K562 (cell line): ENCODE measurements around the gene PLEKHN1. TPM values are rescaled to one million over a fixed set of nuclear protein-coding genes. Genes with fewer than 3 reads are reported as not detected.

Experiments
- ATF7 ChIP-seq: fragments of 450-650 bp; IDR thresholded peaks from 2 replicates; pipeline ENCODE4 v1.7.1; 2014; ENCODE audit warnings: mild to moderate bottlenecking, moderate library complexity
- CBFA2T3 ChIP-seq: fragments of 450-650 bp; IDR thresholded peaks from 2 replicates; pipeline ENCODE4 v1.6.1; 2017
- CHD4 ChIP-seq: fragments of 200-600 bp; sonication (generic); IDR thresholded peaks from 3 replicates; pipeline ENCODE4 v1.6.1; 2012; ENCODE audit warnings: low read depth, mild to moderate bottlenecking, mixed read lengths, low read length, inconsistent platforms; ENCODE audit not compliant: insufficient read depth, insufficient replicate concordance, poor library complexity, severe bottlenecking
- E2F3 ChIP-seq: fragments of 250-450 bp; sonication (Bioruptor Pico); IDR thresholded peaks from 2 replicates; pipeline ENCODE4 v1.4.0; 2020; ENCODE audit warnings: mild to moderate bottlenecking
- E2F4 ChIP-seq: sonication (generic); formaldehyde crosslinking; IDR thresholded peaks from 2 replicates; pipeline ENCODE4 v1.8.0; 2022; ENCODE audit warnings: mild to moderate bottlenecking, low read depth, missing genetic modification reagents
- ELF2 ChIP-seq: fragments of 250-450 bp; sonication (Bioruptor Pico); IDR thresholded peaks from 2 replicates; pipeline ENCODE4 v1.5.0; 2021; ENCODE audit warnings: mild to moderate bottlenecking
- LEF1 ChIP-seq: fragments of 450-650 bp; IDR thresholded peaks from 2 replicates; pipeline ENCODE4 v1.6.1; 2016; ENCODE audit warnings: mild to moderate bottlenecking
- MAFK ChIP-seq: IDR thresholded peaks from 2 replicates; pipeline ENCODE4 v1.6.1; 2011; ENCODE audit warnings: low read length, improper control_type of control experiment
- MEIS2 ChIP-seq: fragments of 450-650 bp; IDR thresholded peaks from 2 replicates; pipeline ENCODE4 v1.6.1; 2014; ENCODE audit warnings: mild to moderate bottlenecking; ENCODE audit not compliant: partially characterized antibody
- MYNN ChIP-seq, 2 experiments: sonication (generic); formaldehyde crosslinking in 1 of 2; IDR thresholded peaks; 2 replicates each; pipeline versions ENCODE4 v1.5.0 to v1.6.1; 2016 to 2020; ENCODE audit warnings: antibody characterized with exemption in 1 of 2, missing genetic modification reagents in 1 of 2
- NR2C1 ChIP-seq, 2 experiments: fragments of 450-650 bp; IDR thresholded peaks; 2 replicates each; pipeline ENCODE4 v1.6.1; 2017; ENCODE audit warnings: mild to moderate bottlenecking in 2 of 2, antibody characterized with exemption in 1 of 2, inconsistent platforms in 1 of 2, missing compliant biosample characterization in 1 of 2, missing genetic modification characterization in 1 of 2
- PHTF2 ChIP-seq: fragments of 250-450 bp; sonication (Bioruptor Pico); IDR thresholded peaks from 2 replicates; pipeline ENCODE4 v1.5.0; 2021; ENCODE audit warnings: mild to moderate bottlenecking
- POLR3A ChIP-seq: IDR thresholded peaks from 2 replicates; pipeline ENCODE4 v1.6.1; 2011; ENCODE audit warnings: borderline replicate concordance, mild to moderate bottlenecking, moderate library complexity; ENCODE audit not compliant: insufficient read length, insufficient read depth; ENCODE audit errors: extremely low read depth
- PPARD ChIP-seq: fragments of 250-450 bp; sonication (Bioruptor Pico); IDR thresholded peaks from 2 replicates; pipeline ENCODE4 v1.8.0; 2022; ENCODE audit warnings: inconsistent platforms, mild to moderate bottlenecking, moderate library complexity
- PRPF4 ChIP-seq: fragments of 200-400 bp; formaldehyde crosslinking; IDR thresholded peaks from one replicate; pipeline ENCODE4 v1.6.1; 2017; ENCODE audit warnings: low read length, low read depth, mild to moderate bottlenecking; ENCODE audit not compliant: insufficient read depth, poor library complexity, severe bottlenecking
- PYGO2 ChIP-seq: fragments of 450-650 bp; IDR thresholded peaks from 2 replicates; pipeline ENCODE4 v1.6.1; 2016; ENCODE audit warnings: mild to moderate bottlenecking, missing genetic modification characterization, moderate library complexity, missing compliant biosample characterization
- SMAD3 ChIP-seq: fragments of 450-650 bp; formaldehyde crosslinking; conservative IDR thresholded peaks from 2 replicates; pipeline ENCODE4 v1.4.0; 2020; ENCODE audit warnings: mild to moderate bottlenecking
- SMARCB1 ChIP-seq: IDR thresholded peaks from 2 replicates; pipeline ENCODE4 v1.6.1; 2011; ENCODE audit warnings: improper control_type of control experiment, low read depth; ENCODE audit not compliant: insufficient read length
- THAP7 ChIP-seq: fragments of 250-450 bp; sonication (Bioruptor Pico); IDR thresholded peaks from 2 replicates; pipeline ENCODE4 v1.5.0; 2021
- ZNF197 ChIP-seq: fragments of 200-800 bp; sonication (Bioruptor generic); IDR thresholded peaks from 2 replicates; pipeline ENCODE4 v1.6.1; 2016; ENCODE audit warnings: low read depth, missing genetic modification characterization, missing compliant biosample characterization
- ZNF354B ChIP-seq: fragments of 250-450 bp; sonication (Bioruptor Pico); IDR thresholded peaks from 2 replicates; pipeline ENCODE4 v1.4.0; 2020
- ZNF655 ChIP-seq: fragments of 250-450 bp; sonication (Bioruptor Pico); IDR thresholded peaks from 2 replicates; pipeline ENCODE4 v1.5.0; 2021
- ZNF695 ChIP-seq: fragments of 450-650 bp; formaldehyde crosslinking; IDR thresholded peaks from 2 replicates; pipeline ENCODE4 v1.4.0; 2020; ENCODE audit warnings: mild to moderate bottlenecking, moderate library complexity
- polyA plus RNA-seq, 8 experiments: library from polyadenylated mRNA; depleted of rRNA in 4 of 8; stranded (reverse) in 5 of 8; unstranded in 3 of 8; fragments of >200 nt; fragmentation: Nextera tagmentation in 2 of 8; fragmentation: Illumina TruSeq in 1 of 8; extraction: Ambion mirVana in 2 of 8; extraction: Trizol in 1 of 8; gene quantifications; 2 replicates each; pipeline versions ENCODE4 v1.2.1 to v1.2.3, GENCODE V29; 2011 to 2014; ENCODE audit warnings: inconsistent platforms in 1 of 8, missing spikeins in 1 of 8
- total RNA-seq, 7 experiments: library from RNA; depleted of rRNA in 6 of 7; stranded (reverse); fragments of >200 nt in 6 of 7; fragmentation: Illumina TruSeq in 2 of 7; extraction: Trizol in 2 of 7; gene quantifications; 2 replicates each; pipeline versions ENCODE4 v1.2.1 to v1.2.3, GENCODE V29; 2011 to 2021; ENCODE audit warnings: low replicate concordance in 1 of 7
- TF ChIP-seq, protein P1 (sequence below), 2 experiments: IDR thresholded peaks; 2 replicates each; pipeline ENCODE4 v1.6.1; 2011; ENCODE audit warnings: borderline replicate concordance in 1 of 2, control low read depth in 1 of 2, low read depth in 1 of 2, low read length in 1 of 2, mild to moderate bottlenecking in 1 of 2, mixed read lengths in 1 of 2, moderate library complexity in 1 of 2; ENCODE audit not compliant: insufficient read depth in 1 of 2, insufficient read length in 1 of 2, poor library complexity in 1 of 2, severe bottlenecking in 1 of 2; ENCODE audit errors: extremely low read depth in 1 of 2

Gene PLEKHN1
- total and polyA plus RNA-seq, 9 of the 15 experiments (the other 6 are each of a cell fraction or from before 2014, with no cell fraction given), result 0.07 to 1.5 (median 0.13) TPM; not detected in 2

- TF ChIP-seq MAFK (no peak), SMAD3 (CRISPR knock-in tag) (no peak), CHD4 (no peak), ELF2 (CRISPR knock-in tag) (no peak), E2F3 (CRISPR knock-in tag) (no peak), ZNF354B (no peak), SMARCB1 (no peak), MEIS2 (peak; percentile 97), ZNF695 (no peak), LEF1 (peak; percentile 74; the same call in 1 of the 2 replicates), THAP7 (CRISPR knock-in tag) (no peak), MYNN (IDR thresholded peaks at IDR 0.05) (no peak), MYNN (CRISPR knock-in tag; IDR thresholded peaks at IDR 0.05) (no peak), PHTF2 (CRISPR knock-in tag) (no peak), E2F4 (no peak), NR2C1 (IDR thresholded peaks at IDR 0.05) (no peak), NR2C1 (tag; IDR thresholded peaks at IDR 0.05) (no peak), ATF7 (peak; percentile 86), PRPF4 (no peak), ZNF655 (CRISPR knock-in tag) (no peak), PYGO2 (tag) (no peak), ZNF197 (CRISPR knock-in tag) (no peak), CBFA2T3 (peak; percentile 66), POLR3A (no peak), PPARD (CRISPR knock-in tag) (no peak)
- TF ChIP-seq, protein P1, sequence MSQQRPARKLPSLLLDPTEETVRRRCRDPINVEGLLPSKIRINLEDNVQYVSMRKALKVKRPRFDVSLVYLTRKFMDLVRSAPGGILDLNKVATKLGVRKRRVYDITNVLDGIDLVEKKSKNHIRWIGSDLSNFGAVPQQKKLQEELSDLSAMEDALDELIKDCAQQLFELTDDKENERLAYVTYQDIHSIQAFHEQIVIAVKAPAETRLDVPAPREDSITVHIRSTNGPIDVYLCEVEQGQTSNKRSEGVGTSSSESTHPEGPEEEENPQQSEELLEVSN (IDR thresholded peaks at IDR 0.05; ENCODE audit: borderline replicate concordance in 1 of 2, extremely low read depth in 1 of 2, insufficient read depth in 1 of 2, insufficient read length in 1 of 2, low read depth in 1 of 2, low read length in 1 of 2, poor library complexity in 1 of 2, severe bottlenecking in 1 of 2), result peak in 1 of 2 experiments; percentile 48
Observed at GRCh38 chr1:1013105-1013921, 47.0 kb downstream of the PLEKHN1 start, which contains the start of gene ISG15 (continued).
